ENCODE data around the gene MIEF1.

Gene MIEF1

GRCh38 chr22:39470451-39471291 lies 31.4 kb upstream of the MIEF1 start:
- no peak for DNase-seq (ENCODE audit: low read depth in 2 of 2, low spot score in 1 of 2)

- no peak for DNase-seq (ENCODE audit: low read depth in 2 of 2, low spot score in 1 of 2)
Observed at GRCh38 chr22:39471381-39472141, 30.5 kb upstream of the MIEF1 start.

- DNase-seq (ENCODE audit: low read depth in 2 of 2, low spot score in 1 of 2): no peak
Observed at GRCh38 chr22:39472570-39473556, 29.2 kb upstream of the MIEF1 start.

GRCh38 chr22:39473851-39474250 lies 28.2 kb upstream of the MIEF1 start:
- no peak for DNase-seq (ENCODE audit: low read depth in 2 of 2, low spot score in 1 of 2)

- no peak for DNase-seq (ENCODE audit: low read depth in 2 of 2, low spot score in 1 of 2)
Observed at GRCh38 chr22:39474351-39475111, 27.6 kb upstream of the MIEF1 start.

- no peak for DNase-seq (ENCODE audit: low read depth in 2 of 2, low spot score in 1 of 2)
Observed at GRCh38 chr22:39475337-39475736, 26.8 kb upstream of the MIEF1 start.

GRCh38 chr22:39475902-39476301 lies 26.2 kb upstream of the MIEF1 start:
- DNase-seq (ENCODE audit: low read depth in 2 of 2, low spot score in 1 of 2): no peak

- no peak for DNase-seq (ENCODE audit: low read depth in 2 of 2, low spot score in 1 of 2)
Observed at GRCh38 chr22:39476664-39477063, 25.4 kb upstream of the MIEF1 start.

GRCh38 chr22:39477542-39477941 lies 24.5 kb upstream of the MIEF1 start:
- DNase-seq (ENCODE audit: low read depth in 2 of 2, low spot score in 1 of 2): no peak

GRCh38 chr22:39478441-39478850 lies 23.6 kb upstream of the MIEF1 start:
- DNase-seq (ENCODE audit: low read depth in 2 of 2, low spot score in 1 of 2): no peak

- no peak for DNase-seq (ENCODE audit: low read depth in 2 of 2, low spot score in 1 of 2)
Observed at GRCh38 chr22:39479254-39479653, 22.8 kb upstream of the MIEF1 start.

GRCh38 chr22:39480557-39480956 lies 21.5 kb upstream of the MIEF1 start:
- DNase-seq (ENCODE audit: low read depth in 2 of 2, low spot score in 1 of 2): no peak

GRCh38 chr22:39481054-39481453 lies 21.0 kb upstream of the MIEF1 start:
- DNase-seq (ENCODE audit: low read depth in 2 of 2, low spot score in 1 of 2): no peak

- DNase-seq (ENCODE audit: low read depth in 2 of 2, low spot score in 1 of 2): no peak
Observed at GRCh38 chr22:39481595-39481994, 20.5 kb upstream of the MIEF1 start.

- no peak for DNase-seq (ENCODE audit: low read depth in 2 of 2, low spot score in 1 of 2)
Observed at GRCh38 chr22:39482768-39483167, 19.3 kb upstream of the MIEF1 start.

- no peak for DNase-seq (ENCODE audit: low read depth in 2 of 2, low spot score in 1 of 2)
Observed at GRCh38 chr22:39486951-39487825, 14.9 kb upstream of the MIEF1 start.

GRCh38 chr22:39487826-39488520 lies 14.1 kb upstream of the MIEF1 start:
- no peak for DNase-seq (ENCODE audit: low read depth in 2 of 2, low spot score in 1 of 2)

GRCh38 chr22:39488563-39489083 lies 13.5 kb upstream of the MIEF1 start:
- no peak for DNase-seq (ENCODE audit: low read depth in 2 of 2, low spot score in 1 of 2)

Data from stimulated activated CD8-positive, alpha-beta memory T cell treated with anti-CD3 and anti-CD28 coated beads, Interleukin-4, amount 100 ng/mL, for 1 hour (primary cell).